ENCODE results near the gene XPA.

The XPA gene

GRCh38 chr9:97706246-97706645 is 9.1 kb upstream of the XPA start:
- Histone ChIP-seq H3F3A (ENCODE audit: insufficient read depth) (no peaks in the 10 kb centered on the region), H2AFZ (ENCODE audit: low read depth, low read length, severe bottlenecking) (no peak overlapping the region), H3K9me2 (replicated peaks; ENCODE audit: insufficient read depth, low read length) (no peaks in the 10 kb centered on the region), H3K27me3 (ENCODE audit: low read length) (no peaks in the 10 kb centered on the region), H3K36me3 (ENCODE audit: low read length) (no peaks in the 10 kb centered on the region), H3K27ac (ENCODE audit: low read depth, low read length) (no peak overlapping the region), H3K9ac (ENCODE audit: low read length) (no peak overlapping the region), H3K4me2 (ENCODE audit: low read depth, low read length, poor library complexity, severe bottlenecking) (no peak overlapping the region), H3K79me2 (ENCODE audit: insufficient read depth, low read length) (no peaks in the 10 kb centered on the region), H4K20me1 (ENCODE audit: low read depth, low read length) (no peaks in the 10 kb centered on the region), H3K9me3 (ENCODE audit: insufficient read depth, low read length) (no peaks in the 10 kb centered on the region), H3K4me3 (ENCODE audit: insufficient read depth, low read length, poor library complexity, severe bottlenecking) (no peak overlapping the region)
- no peak for TF ChIP-seq CTCF (IDR thresholded peaks at IDR 0.05; ENCODE audit: insufficient read depth, low read length, poor library complexity, severe bottlenecking)
- no peak for TF ChIP-seq EZH2phosphoT487 (conservative IDR thresholded peaks at IDR 0.05; ENCODE audit: low read length)

- no peak overlapping the region for H3K27ac ChIP-seq (ENCODE audit: low read depth, low read length)
- no peak overlapping the region for H3K4me2 ChIP-seq (ENCODE audit: low read depth, low read length, poor library complexity, severe bottlenecking)
- no peak overlapping the region for H2AFZ ChIP-seq (ENCODE audit: low read depth, low read length, severe bottlenecking)
- no peaks in the 10 kb centered on the region for H3K79me2 ChIP-seq (ENCODE audit: insufficient read depth, low read length)
- no peak for TF ChIP-seq EZH2phosphoT487 (conservative IDR thresholded peaks at IDR 0.05; ENCODE audit: low read length)
- no peak for TF ChIP-seq CTCF (IDR thresholded peaks at IDR 0.05; ENCODE audit: insufficient read depth, low read length, poor library complexity, severe bottlenecking)
- no peaks in the 10 kb centered on the region for H3K36me3 ChIP-seq (ENCODE audit: low read length)
- no peaks in the 10 kb centered on the region for H3K27me3 ChIP-seq (ENCODE audit: low read length)
- no peak overlapping the region for H3K9ac ChIP-seq (ENCODE audit: low read length)
- no peak overlapping the region for H3K4me3 ChIP-seq (ENCODE audit: insufficient read depth, low read length, poor library complexity, severe bottlenecking)
- H4K20me1 ChIP-seq (ENCODE audit: low read depth, low read length): no peaks in the 10 kb centered on the region
- no peaks in the 10 kb centered on the region for H3K9me3 ChIP-seq (ENCODE audit: insufficient read depth, low read length)
- no peaks in the 10 kb centered on the region for H3K9me2 ChIP-seq (replicated peaks; ENCODE audit: insufficient read depth, low read length)
- no peaks in the 10 kb centered on the region for H3F3A ChIP-seq (ENCODE audit: insufficient read depth)
These were observed 8.3 kb upstream of the XPA start for GRCh38 chr9:97705354-97705950.

GRCh38 chr9:97704851-97705250 is 7.7 kb upstream of the XPA start:
- Histone ChIP-seq H2AFZ (ENCODE audit: low read depth, low read length, severe bottlenecking) (no peak overlapping the region), H3K4me2 (ENCODE audit: low read depth, low read length, poor library complexity, severe bottlenecking) (no peak overlapping the region), H3K4me3 (ENCODE audit: insufficient read depth, low read length, poor library complexity, severe bottlenecking) (no peak overlapping the region), H3K9me2 (replicated peaks; ENCODE audit: insufficient read depth, low read length) (no peaks in the 10 kb centered on the region), H4K20me1 (ENCODE audit: low read depth, low read length) (no peaks in the 10 kb centered on the region), H3K9ac (ENCODE audit: low read length) (no peak overlapping the region), H3F3A (ENCODE audit: insufficient read depth) (no peaks in the 10 kb centered on the region), H3K27me3 (ENCODE audit: low read length) (no peaks in the 10 kb centered on the region), H3K79me2 (ENCODE audit: insufficient read depth, low read length) (no peaks in the 10 kb centered on the region), H3K27ac (ENCODE audit: low read depth, low read length) (no peak overlapping the region), H3K36me3 (ENCODE audit: low read length) (no peaks in the 10 kb centered on the region), H3K9me3 (ENCODE audit: insufficient read depth, low read length) (no peaks in the 10 kb centered on the region)
- TF ChIP-seq CTCF (IDR thresholded peaks at IDR 0.05; ENCODE audit: insufficient read depth, low read length, poor library complexity, severe bottlenecking): no peak
- no peak for TF ChIP-seq EZH2phosphoT487 (conservative IDR thresholded peaks at IDR 0.05; ENCODE audit: low read length)
